HUDEP-2 (cell line): Measurements from ENCODE around the gene ZDHHC11B.
"Not testable (repeated sequence)": the region's sequence is repeated elsewhere in the genome, so short reads cannot be mapped to it uniquely, and the experiment has no call there.

Experiments
- DNase-seq, 76 experiments: peaks; one replicate each; lab custom pipeline; 2025; ENCODE audit not compliant: unreplicated experiment in 76 of 76; lab: John Stamatoyannopoulos, UW

The ZDHHC11B gene

DNA sequence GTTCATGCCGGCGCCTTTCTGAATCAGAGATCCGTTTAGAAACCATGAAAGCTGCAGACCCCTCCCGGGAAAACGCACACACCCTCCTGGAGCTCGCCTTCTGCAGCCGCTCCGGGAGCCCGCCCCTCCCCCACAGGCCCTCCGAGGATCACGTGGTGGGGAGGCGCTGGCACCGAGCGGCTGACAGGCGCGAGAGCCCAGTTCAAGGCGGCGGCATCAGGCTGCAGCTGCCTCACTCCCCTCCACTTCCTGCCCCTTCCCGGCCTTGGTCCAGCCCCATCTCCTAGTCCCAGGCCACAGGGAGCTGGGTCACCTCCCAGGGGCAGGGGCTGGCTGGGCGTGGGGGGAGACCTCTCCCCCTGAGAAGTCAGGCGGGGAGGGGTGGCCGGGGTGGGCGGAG lies 93.5 kb downstream of the ZDHHC11B start:
- DNase-seq = not testable (repeated sequence)

DNA sequence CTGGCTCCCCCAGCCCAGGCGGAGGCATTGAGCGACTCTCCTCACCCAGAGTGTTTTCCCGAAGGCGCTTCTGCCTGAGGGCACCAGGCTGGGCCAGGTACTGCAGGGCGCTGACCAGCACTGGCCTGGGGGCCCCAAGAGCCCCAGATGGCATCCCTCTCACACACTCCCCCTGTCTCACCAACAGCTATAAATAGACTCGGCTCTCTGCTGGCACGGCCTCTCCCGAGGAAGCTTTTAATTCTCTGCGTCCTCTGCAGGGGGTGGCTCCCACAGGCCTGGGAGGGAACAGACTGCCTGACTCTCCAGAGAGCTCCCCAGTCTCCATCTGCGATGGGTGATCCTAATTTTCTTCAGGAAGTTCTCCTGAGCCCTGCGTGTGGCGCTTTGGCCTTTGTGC lies 94.2 kb downstream of the ZDHHC11B start:
- DNase-seq = not testable (repeated sequence)

DNA sequence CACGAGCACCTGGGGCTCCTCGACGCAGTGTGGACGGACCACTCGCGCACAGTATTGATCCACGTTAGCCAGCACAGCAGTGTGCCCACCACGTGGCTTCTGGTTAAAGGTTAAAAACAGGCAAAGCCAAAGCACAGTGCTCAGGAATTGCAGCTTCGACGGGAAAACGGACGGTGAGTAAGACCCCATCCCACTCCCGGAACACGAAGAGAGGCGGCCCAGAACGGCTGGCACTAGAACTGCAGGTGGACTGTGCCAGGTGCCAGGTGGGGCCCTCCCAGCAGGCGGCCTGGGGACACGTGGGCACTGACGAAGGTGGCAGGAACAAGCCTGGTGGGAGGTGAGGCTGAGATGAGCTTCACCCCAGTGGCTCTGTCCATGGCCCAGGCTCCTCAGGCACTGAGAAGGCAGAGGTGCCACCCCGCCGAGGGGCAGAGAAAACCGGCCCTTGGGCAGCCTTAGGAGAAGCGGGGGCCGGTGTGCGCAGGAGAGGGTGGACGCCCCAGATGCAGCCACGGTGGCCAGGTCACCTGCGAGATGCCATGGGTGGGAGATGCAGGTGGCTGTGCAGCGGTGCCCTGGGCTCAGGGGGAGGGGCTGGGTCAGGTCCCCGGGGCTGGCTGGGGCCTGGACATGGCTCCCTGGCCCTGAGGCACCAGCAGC lies 96.0 kb downstream of the ZDHHC11B start:
- DNase-seq = not testable (repeated sequence)

DNA sequence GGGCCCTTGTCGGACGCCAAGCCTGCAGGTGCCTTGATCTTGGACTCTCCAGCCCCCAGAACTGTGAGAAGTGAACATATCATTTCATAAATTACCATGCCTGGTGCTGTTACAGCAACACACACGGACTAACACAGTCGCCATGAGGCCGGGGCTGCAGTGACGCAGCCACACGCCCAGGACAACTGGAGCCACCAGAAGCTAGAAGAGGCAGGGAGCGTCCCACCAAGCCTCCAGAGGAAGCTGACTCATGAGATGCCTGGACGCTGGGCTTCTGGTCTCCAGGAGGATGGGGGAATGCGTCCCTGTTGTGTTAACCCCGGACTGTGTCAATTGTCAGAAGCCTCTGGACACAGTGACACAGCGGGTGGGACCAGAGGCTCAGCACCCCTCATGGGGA lies 97.6 kb downstream of the ZDHHC11B start:
- not testable (repeated sequence) for DNase-seq

DNA sequence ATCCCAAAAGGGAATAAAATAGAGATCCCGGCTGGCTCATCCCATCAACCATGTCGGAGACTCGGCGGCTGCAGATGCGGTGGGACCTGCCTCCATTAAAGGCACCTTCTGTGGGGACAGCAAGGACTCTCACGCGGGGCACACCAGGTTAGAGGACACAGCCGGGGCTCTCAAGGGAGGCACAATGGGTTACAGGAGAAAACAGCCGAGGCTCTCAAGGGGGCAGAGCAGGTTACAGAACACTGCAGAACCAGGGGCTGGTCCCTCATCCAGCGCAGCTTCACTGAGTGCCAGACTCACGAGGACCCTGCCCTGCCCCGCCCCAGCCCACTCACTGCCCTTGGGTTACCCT lies 98.4 kb downstream of the ZDHHC11B start:
- not testable (repeated sequence) for DNase-seq

GRCh38 chr5:685262-686171 lies 99.0 kb downstream of the ZDHHC11B start:
- no peak for DNase-seq

DNA sequence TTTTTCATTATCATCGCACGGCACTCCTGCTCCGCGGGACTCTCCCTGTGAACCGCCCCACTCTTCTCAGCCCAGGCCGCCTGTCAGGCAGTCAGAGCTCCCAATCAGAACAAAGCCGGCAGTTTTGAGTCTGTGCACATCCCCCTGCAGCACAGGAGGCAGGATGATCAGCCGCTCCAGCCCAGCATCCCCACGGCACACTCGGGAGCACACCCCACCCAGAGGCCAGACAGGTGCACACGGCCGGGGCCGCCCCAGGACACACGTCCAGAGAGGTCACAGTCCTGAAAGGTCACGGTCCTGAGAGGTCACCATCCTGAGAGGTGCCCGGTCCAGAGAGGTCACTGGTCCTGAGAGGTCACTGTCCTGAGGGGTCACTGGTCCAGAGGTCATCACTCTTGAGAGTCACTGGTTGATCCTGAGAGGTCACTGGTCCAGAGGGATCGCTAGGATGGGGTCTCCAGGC lies 99.7 kb downstream of the ZDHHC11B start:
- no peak for DNase-seq

DNA sequence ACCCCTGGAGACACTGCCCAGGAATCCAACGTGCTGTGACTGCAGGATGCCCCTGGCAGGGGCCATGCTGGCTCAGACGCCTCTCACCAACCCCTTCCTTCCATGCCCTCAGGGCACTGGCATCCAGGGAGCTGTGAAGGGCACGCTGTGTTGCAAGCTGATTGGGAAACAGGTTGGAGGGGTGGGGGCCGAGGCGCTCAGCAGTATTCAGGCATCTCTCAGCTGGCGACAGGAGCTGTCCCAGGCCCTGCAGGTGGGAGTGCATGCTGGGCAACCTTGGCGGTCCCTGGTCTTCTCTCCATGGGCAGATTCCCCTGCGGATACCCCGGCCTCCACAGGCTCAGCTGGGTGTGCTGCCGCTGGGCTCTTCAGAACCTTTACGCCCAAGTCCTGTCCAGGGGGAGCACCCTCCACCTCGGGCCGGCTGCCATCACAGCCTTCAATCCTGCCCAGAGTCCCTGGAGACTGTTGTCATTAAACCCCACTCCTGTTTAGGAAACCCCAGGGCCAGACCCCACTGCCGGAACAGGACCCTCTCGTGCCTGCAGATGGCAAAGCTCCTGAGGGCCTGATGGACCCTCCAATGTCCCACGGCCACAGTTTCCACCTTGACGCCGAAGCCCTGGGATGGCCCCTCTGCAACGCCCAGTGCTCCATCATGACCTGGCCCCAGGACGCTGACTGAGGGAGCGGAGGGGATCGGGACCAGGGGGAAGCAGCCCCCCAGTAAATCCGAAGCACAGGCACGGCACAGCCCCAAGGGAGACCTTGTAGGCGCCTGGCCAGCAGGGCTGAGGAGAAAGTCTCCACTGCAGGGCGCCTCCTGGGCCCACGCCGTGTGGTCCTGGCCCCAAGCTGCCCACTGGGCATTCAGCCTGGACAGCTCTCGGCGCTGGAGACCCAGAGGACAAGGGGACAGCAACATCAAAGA lies 100.7 kb downstream of the ZDHHC11B start:
- DNase-seq = no peak

- DNase-seq = peak in 1 of 76 experiments; percentile 13
Measured at GRCh38 chr5:682651-683358, 101.7 kb downstream of the ZDHHC11B start.

DNA sequence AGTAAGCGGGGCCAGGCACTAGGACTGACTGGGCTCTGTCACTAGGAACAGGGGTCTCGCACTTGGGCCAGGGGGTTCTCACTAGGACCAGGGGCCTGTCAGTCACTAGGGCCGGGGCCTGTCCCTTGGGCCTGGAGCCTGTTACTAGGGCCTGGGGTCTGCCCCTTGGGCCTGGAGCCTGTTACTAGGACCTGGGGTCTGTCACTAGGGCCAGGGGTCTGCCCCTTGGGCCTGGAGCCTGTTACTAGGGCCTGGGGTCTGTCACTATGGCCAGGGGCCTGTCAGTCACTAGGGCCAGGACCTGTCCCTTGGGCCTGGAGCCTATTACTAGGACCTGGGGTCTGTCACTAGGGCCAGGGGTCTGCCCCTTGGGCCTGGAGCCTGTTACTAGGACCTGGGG lies 102.3 kb downstream of the ZDHHC11B start:
- DNase-seq = not testable (repeated sequence)

- not testable (repeated sequence) for DNase-seq
Measured at GRCh38 chr5:681317-682191, 103.0 kb downstream of the ZDHHC11B start.

GRCh38 chr5:680836-681235 lies 103.7 kb downstream of the ZDHHC11B start:
- not testable (repeated sequence) for DNase-seq

- DNase-seq = not testable (repeated sequence)
Measured at GRCh38 chr5:680118-680795, 104.3 kb downstream of the ZDHHC11B start.

GRCh38 chr5:679166-679895 lies 105.2 kb downstream of the ZDHHC11B start:
- not testable (repeated sequence) for DNase-seq

GRCh38 chr5:678521-678920 lies 106.0 kb downstream of the ZDHHC11B start:
- not testable (repeated sequence) for DNase-seq

DNA sequence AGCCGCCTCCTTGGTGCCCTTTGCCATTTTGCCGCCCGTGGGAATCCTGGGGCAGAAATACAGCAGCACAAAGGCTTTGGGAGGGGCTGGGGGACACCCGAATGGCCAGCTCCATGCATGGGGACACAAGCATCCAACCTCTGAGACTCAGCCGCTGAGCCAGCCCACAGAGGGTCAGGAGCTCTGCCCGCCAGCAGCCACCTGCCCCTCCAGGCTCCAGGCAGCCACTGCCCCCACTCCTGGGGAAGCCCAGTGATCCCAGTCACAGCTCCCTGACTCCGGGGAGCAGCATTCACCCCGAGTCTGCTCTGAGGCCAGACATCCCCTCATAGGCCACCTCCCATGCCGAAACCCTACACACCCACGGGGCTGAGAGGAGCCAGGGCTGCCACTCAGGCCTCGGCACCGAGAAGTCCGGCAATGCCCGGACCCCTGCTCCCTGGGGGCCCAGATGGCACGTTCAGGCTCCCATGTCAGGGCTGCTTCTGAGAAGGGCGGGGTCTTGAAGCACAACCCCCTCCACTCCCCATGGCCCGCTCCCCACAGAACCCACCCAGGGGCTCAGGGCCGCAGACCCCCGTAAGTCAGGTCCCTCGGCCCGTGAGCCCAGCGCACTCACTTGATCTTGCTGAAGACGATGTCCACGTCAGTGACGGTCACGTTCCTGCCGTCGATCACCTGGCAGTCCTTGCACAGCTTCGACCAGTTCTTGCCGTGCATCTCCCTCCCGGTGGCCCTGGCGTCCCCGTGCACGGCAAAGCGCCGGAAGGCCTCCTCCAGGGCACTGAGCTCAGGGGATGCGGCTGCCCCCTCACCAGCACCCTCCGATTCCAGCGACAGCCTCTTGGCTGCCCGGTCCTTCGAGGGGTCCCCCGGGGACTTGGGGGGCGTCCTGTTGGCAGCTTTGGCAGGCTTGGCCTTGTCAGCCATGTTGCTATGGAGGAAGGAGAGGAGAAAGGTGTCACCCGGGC lies 107.1 kb downstream of the ZDHHC11B start:
- no peak for DNase-seq

DNA sequence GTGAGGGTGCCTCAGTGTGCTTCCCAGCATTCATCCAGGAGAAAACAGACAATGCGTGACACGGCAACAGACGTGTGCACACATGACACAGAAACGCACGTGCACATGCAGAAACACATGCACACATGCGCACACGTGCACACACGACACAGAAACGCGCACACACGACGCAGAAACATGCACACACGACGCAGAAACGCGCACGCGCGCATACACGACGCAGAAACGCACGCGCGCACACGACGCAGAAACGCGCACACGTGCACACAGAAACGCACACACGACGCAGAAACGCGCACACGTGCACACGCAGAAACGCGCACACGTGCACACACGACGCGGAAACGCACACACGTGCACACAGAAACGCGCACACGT lies 107.8 kb downstream of the ZDHHC11B start:
- no peak for DNase-seq
